ENCODE measurements around the gene MAPKBP1. TPM values are rescaled to one million over a fixed set of nuclear protein-coding genes. Genes with fewer than 3 reads are reported as not detected.

Gene MAPKBP1
- total RNA-seq, 1 donor, result 36.7 TPM

GRCh38 chr15:41856716-41857115, 82.4 kb downstream of the MAPKBP1 start:
- H3K4me3 ChIP-seq (ENCODE audit: low read depth, low read length), result no peak overlapping the region
- no peak for DNase-seq (ENCODE audit: low read depth)
- TF ChIP-seq, protein P1, sequence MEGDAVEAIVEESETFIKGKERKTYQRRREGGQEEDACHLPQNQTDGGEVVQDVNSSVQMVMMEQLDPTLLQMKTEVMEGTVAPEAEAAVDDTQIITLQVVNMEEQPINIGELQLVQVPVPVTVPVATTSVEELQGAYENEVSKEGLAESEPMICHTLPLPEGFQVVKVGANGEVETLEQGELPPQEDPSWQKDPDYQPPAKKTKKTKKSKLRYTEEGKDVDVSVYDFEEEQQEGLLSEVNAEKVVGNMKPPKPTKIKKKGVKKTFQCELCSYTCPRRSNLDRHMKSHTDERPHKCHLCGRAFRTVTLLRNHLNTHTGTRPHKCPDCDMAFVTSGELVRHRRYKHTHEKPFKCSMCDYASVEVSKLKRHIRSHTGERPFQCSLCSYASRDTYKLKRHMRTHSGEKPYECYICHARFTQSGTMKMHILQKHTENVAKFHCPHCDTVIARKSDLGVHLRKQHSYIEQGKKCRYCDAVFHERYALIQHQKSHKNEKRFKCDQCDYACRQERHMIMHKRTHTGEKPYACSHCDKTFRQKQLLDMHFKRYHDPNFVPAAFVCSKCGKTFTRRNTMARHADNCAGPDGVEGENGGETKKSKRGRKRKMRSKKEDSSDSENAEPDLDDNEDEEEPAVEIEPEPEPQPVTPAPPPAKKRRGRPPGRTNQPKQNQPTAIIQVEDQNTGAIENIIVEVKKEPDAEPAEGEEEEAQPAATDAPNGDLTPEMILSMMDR (IDR thresholded peaks at IDR 0.05; ENCODE audit: insufficient read depth, low read depth, low read length), result no peak

GRCh38 chr15:41857316-41857715, 83.0 kb downstream of the MAPKBP1 start:
- no peak for DNase-seq (ENCODE audit: low read depth)
- H3K4me3 ChIP-seq (ENCODE audit: low read depth, low read length), result no peak overlapping the region
- TF ChIP-seq, protein P1 (IDR thresholded peaks at IDR 0.05; ENCODE audit: insufficient read depth, low read depth, low read length), result no peak

- DNase-seq (ENCODE audit: low read depth), result no peak
Observed at GRCh38 chr15:41858756-41859155, 84.5 kb downstream of the MAPKBP1 start.

GRCh38 chr15:41860049-41860828, 86.0 kb downstream of the MAPKBP1 start:
- DNase-seq (ENCODE audit: low read depth), result peak; percentile 5
- TF ChIP-seq, protein P1 (IDR thresholded peaks at IDR 0.05; ENCODE audit: insufficient read depth, low read depth, low read length), result peak; percentile 26
- no peak overlapping the region for H3K4me3 ChIP-seq (ENCODE audit: low read depth, low read length)

More at GRCh38 chr15:41858756-41859155, 84.5 kb downstream of the MAPKBP1 start:
- TF ChIP-seq, protein P1 (IDR thresholded peaks at IDR 0.05; ENCODE audit: insufficient read depth, low read depth, low read length), result no peak
- H3K4me3 ChIP-seq (ENCODE audit: low read depth, low read length), result no peak overlapping the region

- TF ChIP-seq, protein P1 (IDR thresholded peaks at IDR 0.05; ENCODE audit: insufficient read depth, low read depth, low read length), result no peak
- no peak for DNase-seq (ENCODE audit: low read depth)
- no peak overlapping the region for H3K4me3 ChIP-seq (ENCODE audit: low read depth, low read length)
Observed at GRCh38 chr15:41861736-41862356, 87.6 kb downstream of the MAPKBP1 start.

DNA sequence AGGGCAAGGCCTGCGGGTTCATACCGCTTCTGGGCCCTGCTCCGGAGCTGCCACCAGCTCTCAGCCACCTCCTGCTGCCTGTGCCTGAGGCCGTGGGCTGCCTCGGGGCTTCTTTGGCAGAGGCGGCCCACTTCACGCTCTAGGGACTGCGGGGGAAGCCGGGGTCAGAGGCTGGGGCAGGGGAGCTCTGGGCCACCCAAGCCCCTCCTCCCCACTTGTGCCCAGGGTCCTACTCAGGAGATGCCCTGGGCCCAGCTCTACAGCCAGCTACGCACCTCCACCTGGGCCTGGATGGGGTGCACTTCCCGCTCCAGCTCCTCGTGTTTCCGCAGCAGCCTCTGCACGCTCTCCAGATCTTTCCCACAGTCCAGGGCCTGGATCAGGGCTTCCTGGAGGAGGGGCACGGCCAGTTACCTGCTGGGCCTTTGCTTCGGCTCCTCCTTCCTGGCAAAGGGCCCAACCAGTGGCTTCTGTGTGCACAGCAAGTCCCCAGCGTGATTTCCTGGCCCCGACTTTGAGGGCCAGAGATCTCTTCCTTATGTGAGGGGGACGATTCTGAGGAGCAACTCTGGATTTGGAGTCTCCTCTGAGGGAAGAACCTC, 88.3 kb downstream of the MAPKBP1 start:
- H3K4me3 ChIP-seq (ENCODE audit: low read depth, low read length), result no peak overlapping the region
- TF ChIP-seq, protein P1 (IDR thresholded peaks at IDR 0.05; ENCODE audit: insufficient read depth, low read depth, low read length), result no peak
- no peak for DNase-seq (ENCODE audit: low read depth)
